Measurements from ENCODE around the gene PDZD2.
"Not testable (repeated sequence)": the region's sequence is repeated elsewhere in the genome, so short reads cannot be mapped to it uniquely, and the experiment has no call there.

Gene PDZD2

DNA sequence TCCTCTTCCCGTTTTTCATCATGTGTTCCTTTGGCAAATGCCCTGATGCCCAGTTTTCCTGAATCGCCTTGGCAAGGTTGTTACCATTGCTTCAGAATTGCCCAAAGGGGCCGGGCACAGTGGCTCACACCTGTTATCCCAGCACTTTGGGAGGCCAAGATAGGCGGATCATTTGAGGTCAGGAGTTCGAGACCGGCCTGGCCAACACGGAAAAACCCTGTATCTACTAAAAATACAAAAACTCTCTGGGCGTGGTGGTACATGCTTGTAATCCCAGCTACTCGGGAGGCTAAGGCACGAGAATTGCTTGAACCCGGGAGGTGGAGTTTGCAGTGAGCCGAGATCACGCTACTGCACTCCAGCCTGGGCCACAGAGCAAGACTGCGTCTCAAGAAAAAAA is 125.8 kb downstream of the PDZD2 start:
- H3K18ac ChIP-seq (ENCODE audit: low read length); H2AFZ ChIP-seq (ENCODE audit: insufficient read depth, low read length, poor library complexity); H3K9me3 ChIP-seq (ENCODE audit: insufficient read depth, low read depth, low read length); H3K4me1 ChIP-seq (ENCODE audit: control insufficient read depth in 1 of 2, insufficient read depth in 2 of 2, low read length in 2 of 2); H3K79me2 ChIP-seq (ENCODE audit: control insufficient read depth, insufficient read depth, low read length, poor library complexity); H4K8ac ChIP-seq (ENCODE audit: low read depth, low read length); H3K23ac ChIP-seq (ENCODE audit: low read length); H4K91ac ChIP-seq (ENCODE audit: low read depth, low read length); H3K4ac ChIP-seq (ENCODE audit: low read depth, low read length); H3K36me3 ChIP-seq (ENCODE audit: control insufficient read depth in 1 of 2, insufficient read depth in 2 of 2, low read length in 2 of 2); H3K14ac ChIP-seq (ENCODE audit: low read length); H3K27ac ChIP-seq (ENCODE audit: low read depth, low read length); DNase-seq; H3K4me2 ChIP-seq (ENCODE audit: low read length); H4K12ac ChIP-seq (ENCODE audit: low read depth, low read length); H2BK120ac ChIP-seq (ENCODE audit: insufficient read depth, low read length, poor library complexity); H3K79me1 ChIP-seq (ENCODE audit: low read length); H2BK5ac ChIP-seq (ENCODE audit: low read depth, low read length, poor library complexity); H3K27me3 ChIP-seq (ENCODE audit: insufficient read depth, low read length); H2BK12ac ChIP-seq (ENCODE audit: low read length); H3K4me3 ChIP-seq (ENCODE audit: low read depth, low read length); H3K9ac ChIP-seq (ENCODE audit: low read length); H2AK5ac ChIP-seq (ENCODE audit: low read length): not testable (repeated sequence)
- WGBS (ENCODE audit: extremely low coverage, insufficient coverage, insufficient read length) = no CpG with 5 or more reads among the region's 14 CpGs

DNA sequence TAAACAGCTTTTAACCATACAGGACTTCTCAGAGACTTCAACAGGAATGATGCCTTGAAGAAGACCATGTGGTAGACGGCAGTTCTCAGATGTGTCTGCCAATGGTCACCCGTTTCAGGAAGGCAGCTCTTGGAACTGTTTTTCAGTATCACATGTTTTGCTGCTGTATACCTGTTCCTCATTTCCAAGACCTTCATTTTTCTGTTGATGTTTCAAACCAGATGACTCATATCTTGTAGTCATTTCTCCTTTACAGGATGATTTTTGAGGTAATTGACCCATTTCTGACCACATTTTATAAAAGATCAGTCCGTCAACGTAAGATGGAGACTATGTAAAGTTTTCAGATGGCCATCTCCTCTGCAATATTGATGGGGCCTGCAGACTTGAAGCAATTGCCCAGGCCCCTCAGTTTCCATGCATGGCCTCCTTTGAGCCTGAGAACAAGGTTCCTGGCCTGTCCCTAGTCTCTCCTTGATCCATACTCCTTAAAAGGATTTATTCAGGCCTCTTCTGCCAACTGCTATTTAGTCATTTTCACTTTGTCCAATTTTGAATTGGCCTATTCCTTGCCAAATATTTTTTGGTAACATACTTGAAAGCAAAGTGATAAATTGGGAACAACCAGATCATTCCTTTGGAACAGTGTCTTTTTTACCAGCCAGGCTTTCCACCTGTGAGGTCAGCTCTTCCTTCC is 128.6 kb downstream of the PDZD2 start:
- no peaks in the 10 kb centered on the region for H3K27me3 ChIP-seq (ENCODE audit: insufficient read depth, low read length)
- no peak overlapping the region for H3K23ac ChIP-seq (ENCODE audit: low read length)
- H3K9me3 ChIP-seq (ENCODE audit: insufficient read depth, low read depth, low read length) = no peaks in the 10 kb centered on the region
- H2AFZ ChIP-seq (ENCODE audit: insufficient read depth, low read length, poor library complexity) = no peak overlapping the region
- H4K91ac ChIP-seq (ENCODE audit: low read depth, low read length) = no peak overlapping the region
- no peaks in the 10 kb centered on the region for H3K79me1 ChIP-seq (ENCODE audit: low read length)
- H3K9ac ChIP-seq (ENCODE audit: low read length) = no peak overlapping the region
- H3K4me3 ChIP-seq (ENCODE audit: low read depth, low read length) = no peak overlapping the region
- no peaks in the 10 kb centered on the region for H3K36me3 ChIP-seq (ENCODE audit: control insufficient read depth in 1 of 2, insufficient read depth in 2 of 2, low read length in 2 of 2)
- H2BK5ac ChIP-seq (ENCODE audit: low read depth, low read length, poor library complexity) = no peak overlapping the region
- H3K4me2 ChIP-seq (ENCODE audit: low read length) = no peak overlapping the region
- H3K14ac ChIP-seq (ENCODE audit: low read length) = no peak overlapping the region
- WGBS (ENCODE audit: extremely low coverage, insufficient coverage, insufficient read length) = no CpG with 5 or more reads among the region's 4 CpGs
- H3K18ac ChIP-seq (ENCODE audit: low read length) = no peak overlapping the region
- no peak overlapping the region for H2BK12ac ChIP-seq (ENCODE audit: low read length)
- no peak overlapping the region for H4K12ac ChIP-seq (ENCODE audit: low read depth, low read length)
- no peak overlapping the region for H3K27ac ChIP-seq (ENCODE audit: low read depth, low read length)
- H3K79me2 ChIP-seq (ENCODE audit: control insufficient read depth, insufficient read depth, low read length, poor library complexity) = no peaks in the 10 kb centered on the region
- no peaks in the 10 kb centered on the region for H3K4me1 ChIP-seq (ENCODE audit: control insufficient read depth in 1 of 2, insufficient read depth in 2 of 2, low read length in 2 of 2)
- no peak overlapping the region for H3K4ac ChIP-seq (ENCODE audit: low read depth, low read length)
- no peak overlapping the region for H2BK120ac ChIP-seq (ENCODE audit: insufficient read depth, low read length, poor library complexity)
- H2AK5ac ChIP-seq (ENCODE audit: low read length) = no peak overlapping the region
- H4K8ac ChIP-seq (ENCODE audit: low read depth, low read length) = no peak overlapping the region
- DNase-seq = no peak

DNA sequence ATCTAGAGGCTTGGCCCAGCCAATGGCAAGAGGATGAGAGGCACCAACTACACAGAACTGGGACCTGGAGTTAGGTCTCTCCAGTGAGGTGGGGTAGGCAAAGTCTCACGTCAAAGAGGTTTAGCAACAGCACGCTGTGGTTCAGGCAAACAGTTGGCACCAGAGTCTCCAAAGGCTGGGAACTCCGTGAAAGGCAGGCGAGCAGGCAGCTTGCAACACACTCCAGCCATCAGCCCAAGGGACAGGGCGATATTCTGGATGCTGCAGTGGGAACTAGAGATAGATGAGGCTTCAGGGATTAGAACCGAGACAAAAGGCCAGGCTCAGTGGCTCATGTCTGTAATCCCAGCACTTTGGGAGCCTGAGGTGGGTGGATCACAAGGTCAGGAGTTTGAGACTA is 129.1 kb downstream of the PDZD2 start:
- H3K79me2 ChIP-seq (ENCODE audit: control insufficient read depth, insufficient read depth, low read length, poor library complexity) = no peaks in the 10 kb centered on the region
- no peak overlapping the region for H3K9ac ChIP-seq (ENCODE audit: low read length)
- H2AFZ ChIP-seq (ENCODE audit: insufficient read depth, low read length, poor library complexity) = no peak overlapping the region
- H3K36me3 ChIP-seq (ENCODE audit: control insufficient read depth in 1 of 2, insufficient read depth in 2 of 2, low read length in 2 of 2) = no peaks in the 10 kb centered on the region
- H3K27me3 ChIP-seq (ENCODE audit: insufficient read depth, low read length) = no peaks in the 10 kb centered on the region
- H3K23ac ChIP-seq (ENCODE audit: low read length) = no peak overlapping the region
- H3K27ac ChIP-seq (ENCODE audit: low read depth, low read length) = no peak overlapping the region
- H2BK12ac ChIP-seq (ENCODE audit: low read length) = no peak overlapping the region
- no peak overlapping the region for H4K12ac ChIP-seq (ENCODE audit: low read depth, low read length)
- whole genome bisulfite sequencing (ENCODE audit: extremely low coverage, insufficient coverage, insufficient read length) = no CpG with 5 or more reads among the region's 6 CpGs
- no peak overlapping the region for H3K4ac ChIP-seq (ENCODE audit: low read depth, low read length)
- H2BK5ac ChIP-seq (ENCODE audit: low read depth, low read length, poor library complexity) = no peak overlapping the region
- no peak overlapping the region for H3K4me3 ChIP-seq (ENCODE audit: low read depth, low read length)
- H3K4me2 ChIP-seq (ENCODE audit: low read length) = no peak overlapping the region
- no peak overlapping the region for H4K8ac ChIP-seq (ENCODE audit: low read depth, low read length)
- H3K4me1 ChIP-seq (ENCODE audit: control insufficient read depth in 1 of 2, insufficient read depth in 2 of 2, low read length in 2 of 2) = no peaks in the 10 kb centered on the region
- H3K14ac ChIP-seq (ENCODE audit: low read length) = no peak overlapping the region
- no peak overlapping the region for H2AK5ac ChIP-seq (ENCODE audit: low read length)
- H4K91ac ChIP-seq (ENCODE audit: low read depth, low read length) = no peak overlapping the region
- H3K18ac ChIP-seq (ENCODE audit: low read length) = no peak overlapping the region
- H3K79me1 ChIP-seq (ENCODE audit: low read length) = no peaks in the 10 kb centered on the region
- DNase-seq = no peak
- no peaks in the 10 kb centered on the region for H3K9me3 ChIP-seq (ENCODE audit: insufficient read depth, low read depth, low read length)
- H2BK120ac ChIP-seq (ENCODE audit: insufficient read depth, low read length, poor library complexity) = no peak overlapping the region

DNA sequence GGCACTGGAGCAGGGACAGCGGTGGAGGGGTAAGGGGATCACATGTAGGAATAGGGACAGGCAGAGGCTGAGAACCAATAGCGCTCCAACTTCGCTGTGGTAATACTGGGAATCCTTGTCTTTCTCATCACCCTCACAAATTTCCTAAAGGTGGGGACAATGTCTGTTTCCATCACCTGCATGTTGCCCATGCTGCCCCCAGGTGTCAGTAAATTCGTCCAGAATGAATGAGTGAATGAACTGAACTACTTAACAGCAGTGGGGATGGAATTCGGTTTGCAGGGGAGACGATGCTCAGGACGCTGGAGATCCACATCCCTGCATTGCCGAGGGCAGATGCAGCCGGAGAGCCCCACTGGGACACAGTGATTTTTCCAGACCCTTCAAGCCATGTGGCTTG is 129.9 kb downstream of the PDZD2 start:
- no CpG with 5 or more reads among the region's 9 CpGs for WGBS (ENCODE audit: extremely low coverage, insufficient coverage, insufficient read length)

More for the DNA sequence above, 129.9 kb downstream of the PDZD2 start:
- Histone ChIP-seq H2AK5ac (ENCODE audit: low read length) (no peak overlapping the region), H2BK120ac (ENCODE audit: insufficient read depth, low read length, poor library complexity) (no peak overlapping the region), H2AFZ (ENCODE audit: insufficient read depth, low read length, poor library complexity) (no peak overlapping the region), H2BK12ac (ENCODE audit: low read length) (no peak overlapping the region), H3K4me2 (ENCODE audit: low read length) (no peak overlapping the region), H4K8ac (ENCODE audit: low read depth, low read length) (no peak overlapping the region), H3K18ac (ENCODE audit: low read length) (no peak overlapping the region), H3K79me2 (ENCODE audit: control insufficient read depth, insufficient read depth, low read length, poor library complexity) (no peaks in the 10 kb centered on the region), H3K4ac (ENCODE audit: low read depth, low read length) (no peak overlapping the region), H3K4me3 (ENCODE audit: low read depth, low read length) (no peak overlapping the region), H3K36me3 (ENCODE audit: control insufficient read depth in 1 of 2, insufficient read depth in 2 of 2, low read length in 2 of 2) (no peaks in the 10 kb centered on the region), H3K79me1 (ENCODE audit: low read length) (no peaks in the 10 kb centered on the region), H4K12ac (ENCODE audit: low read depth, low read length) (no peak overlapping the region), H3K27ac (ENCODE audit: low read depth, low read length) (no peak overlapping the region), H3K9ac (ENCODE audit: low read length) (no peak overlapping the region), H3K14ac (ENCODE audit: low read length) (no peak overlapping the region), H4K91ac (ENCODE audit: low read depth, low read length) (no peak overlapping the region), H3K23ac (ENCODE audit: low read length) (no peak overlapping the region), H2BK5ac (ENCODE audit: low read depth, low read length, poor library complexity) (no peak overlapping the region), H3K4me1 (ENCODE audit: control insufficient read depth in 1 of 2, insufficient read depth in 2 of 2, low read length in 2 of 2) (no peaks in the 10 kb centered on the region), H3K27me3 (ENCODE audit: insufficient read depth, low read length) (no peaks in the 10 kb centered on the region), H3K9me3 (ENCODE audit: insufficient read depth, low read depth, low read length) (no peaks in the 10 kb centered on the region)
- peak in 1 of 2 donors; percentile 4 for DNase-seq
